Endothelial cell (in vitro differentiated cells): ENCODE data around the gene METAP1. TPM values are rescaled to one million over a fixed set of nuclear protein-coding genes. Genes with fewer than 3 reads are reported as not detected.
"Not testable (repeated sequence)": the region's sequence is repeated elsewhere in the genome, so short reads cannot be mapped to it uniquely, and the experiment has no call there.

Experiments used
- DNase-seq: peaks from one replicate; pipeline ENCODE4 v3.0.0; 2021; ENCODE audit warnings: low spot score
- H3K27ac Mint-ChIP-seq: one replicate; pipeline ENCODE4 v1.8.0; 2021; ENCODE audit warnings: mixed read lengths, inconsistent platforms; ENCODE audit not compliant: unreplicated experiment
- H3K27me3 Mint-ChIP-seq: one replicate; pipeline ENCODE4 v1.8.0; 2021; ENCODE audit warnings: mild to moderate bottlenecking, moderate library complexity, mixed read lengths, inconsistent platforms; ENCODE audit not compliant: unreplicated experiment
- H3K36me3 Mint-ChIP-seq: one replicate; pipeline ENCODE4 v1.8.0; 2021; ENCODE audit warnings: mild to moderate bottlenecking, low read depth, mixed read lengths, inconsistent platforms; ENCODE audit not compliant: unreplicated experiment
- H3K4me1 Mint-ChIP-seq: one replicate; pipeline ENCODE4 v1.8.0; 2021; ENCODE audit warnings: mild to moderate bottlenecking, mixed read lengths, inconsistent platforms; ENCODE audit not compliant: unreplicated experiment
- H3K4me3 Mint-ChIP-seq: one replicate; pipeline ENCODE4 v1.8.0; 2021; ENCODE audit warnings: mild to moderate bottlenecking, mixed read lengths, inconsistent platforms; ENCODE audit not compliant: unreplicated experiment
- H3K9me3 Mint-ChIP-seq: one replicate; pipeline ENCODE4 v1.8.0; 2021; ENCODE audit warnings: mixed read lengths, inconsistent platforms; ENCODE audit not compliant: unreplicated experiment
- CTCF ChIP-seq: fragments of 200-600 bp; sonication (generic); IDR thresholded peaks from one replicate; pipeline ENCODE4 v1.5.0; 2021; ENCODE audit warnings: antibody characterized with exemption; ENCODE audit not compliant: unreplicated experiment
- total RNA-seq: library from RNA; stranded (reverse); fragmentation: NEBNext Ultra II Directional; extraction: Animal tissue kit (Norgen Biotek cat#: 25700); gene quantifications from one replicate; pipeline ENCODE4 v1.2.1, GENCODE V29; 2021; ENCODE audit not compliant: unreplicated experiment

The METAP1 gene
- total RNA-seq, 1 donor from 2014 or later: 31.4 TPM

- Mint-ChIP-seq H3K4me3 (no peak overlapping the region), H3K36me3 (no peaks in the 10 kb centered on the region), H3K27ac (no peak overlapping the region), H3K9me3 (no peaks in the 10 kb centered on the region), H3K27me3 (peaks cover 3% of the 10 kb centered on the region), H3K4me1 (peaks cover 13% of the 10 kb centered on the region)
- no peak for TF ChIP-seq CTCF
- no peak for DNase-seq
Measured at GRCh38 chr4:98967786-98968329, 27.7 kb upstream of the METAP1 start.

GRCh38 chr4:98969878-98970785 is 25.4 kb upstream of the METAP1 start:
- Mint-ChIP-seq H3K9me3 (no peaks in the 10 kb centered on the region), H3K27me3 (no peaks in the 10 kb centered on the region), H3K36me3 (no peaks in the 10 kb centered on the region), H3K4me1 (peaks cover 13% of the 10 kb centered on the region), H3K4me3 (no peak overlapping the region), H3K27ac (no peak overlapping the region)
- DNase-seq: no peak
- no peak for TF ChIP-seq CTCF

- H3K9me3 Mint-ChIP-seq: no peaks in the 10 kb centered on the region
- no peak overlapping the region for H3K27ac Mint-ChIP-seq
- no peaks in the 10 kb centered on the region for H3K4me1 Mint-ChIP-seq
- H3K27me3 Mint-ChIP-seq: no peaks in the 10 kb centered on the region
- H3K36me3 Mint-ChIP-seq: no peaks in the 10 kb centered on the region
- no peak overlapping the region for H3K4me3 Mint-ChIP-seq
- no peak for TF ChIP-seq CTCF
- no peak for DNase-seq
Measured at GRCh38 chr4:98976716-98977115, 18.8 kb upstream of the METAP1 start.

GRCh38 chr4:98977557-98977956 is 18.0 kb upstream of the METAP1 start:
- Mint-ChIP-seq H3K27me3 (no peaks in the 10 kb centered on the region), H3K4me1 (no peaks in the 10 kb centered on the region), H3K36me3 (no peaks in the 10 kb centered on the region), H3K9me3 (no peaks in the 10 kb centered on the region), H3K4me3 (no peak overlapping the region), H3K27ac (no peak overlapping the region)
- no peak for TF ChIP-seq CTCF
- no peak for DNase-seq

- no peaks in the 10 kb centered on the region for H3K9me3 Mint-ChIP-seq
- H3K4me1 Mint-ChIP-seq: no peaks in the 10 kb centered on the region
- DNase-seq: no peak
- no peak overlapping the region for H3K4me3 Mint-ChIP-seq
- no peak overlapping the region for H3K27ac Mint-ChIP-seq
- no peak for TF ChIP-seq CTCF
- peaks cover 1% of the 10 kb centered on the region for H3K27me3 Mint-ChIP-seq
- H3K36me3 Mint-ChIP-seq: no peaks in the 10 kb centered on the region
Measured at GRCh38 chr4:98987720-98988119, 7.8 kb upstream of the METAP1 start.

- H3K27me3 Mint-ChIP-seq: peaks cover 13% of the 10 kb centered on the region
- DNase-seq, H3K36me3 Mint-ChIP-seq, H3K9me3 Mint-ChIP-seq, H3K4me1 Mint-ChIP-seq, H3K4me3 Mint-ChIP-seq, H3K27ac Mint-ChIP-seq: not testable (repeated sequence)
Measured at GRCh38 chr4:98992835-98993234, 2.7 kb upstream of the METAP1 start.
